ENCODE measurements around the gene TRIM22. TPM values are rescaled to one million over a fixed set of nuclear protein-coding genes. Genes with fewer than 3 reads are reported as not detected.
"Not testable (repeated sequence)": the region's sequence is repeated elsewhere in the genome, so short reads cannot be mapped to it uniquely, and the experiment has no call there.

The TRIM22 gene
- total RNA-seq, 4 donors from 2014 or later: 16.0 to 51.9 (median 32.1) TPM

GRCh38 chr11:5684646-5685362 is 4.8 kb upstream of the TRIM22 start, which contains the start of gene TRIM5:
TSS of gene TRIM5 (minus strand) at chr11:5685074. CDS start at chr11:5680177, 4,897 bp downstream.
- H3K27me3 ChIP-seq: no peaks in the 10 kb centered on the region
- no peaks in the 10 kb centered on the region for H3K9me3 ChIP-seq
- WGBS, 2 donors: 0 to 1% methylated on average over 13 of the region's 13 CpGs
- DNase-seq: peak; percentile 21
- H3K36me3 ChIP-seq: peaks cover 0 to 6% (median 0%) of the 10 kb centered on the region in 3 donors
- intact Hi-C loops (cut with DNase I): loop anchor here (5.0 kb wide), 1 partner anchor 83 kb away; no protein-coding TSS in a partner anchor
- H3K4me3 ChIP-seq: peak within 1 kb of the TSS; percentile 36 to 66 (median 50)
- peaks cover 17 to 44% (median 19%) of the 10 kb centered on the region in 3 donors for H3K4me1 ChIP-seq
- H3K27ac ChIP-seq: peak within 1 kb of the TSS; percentile 86 to 96 (median 94)
- TF ChIP-seq POLR2A (IDR thresholded peaks at IDR 0.05) (peak in 1 of 4 donors; percentile 48), CTCF (IDR thresholded peaks at IDR 0.05) (peak; percentile 12 to 71 (median 62))

GRCh38 chr11:5686426-5686825 is 3.2 kb upstream of the TRIM22 start:
- TF ChIP-seq POLR2A (IDR thresholded peaks at IDR 0.05) (no peak), CTCF (IDR thresholded peaks at IDR 0.05) (no peak)
- intact Hi-C loops (cut with DNase I): no loop called here
- Histone ChIP-seq H3K27me3 (no peaks in the 10 kb centered on the region), H3K9me3 (no peaks in the 10 kb centered on the region), H3K4me1 (peaks cover 17 to 59% (median 19%) of the 10 kb centered on the region in 3 donors), H3K27ac (no peak overlapping the region), H3K36me3 (no peaks in the 10 kb centered on the region), H3K4me3 (no peak overlapping the region)
- 90 to 92% methylated on average over 4 of the region's 4 CpGs for WGBS, 2 donors
- DNase-seq: no peak

- peak overlapping the region in 3 of 4 donors; percentile 87 to 91 (median 88) for H3K27ac ChIP-seq
- no peaks in the 10 kb centered on the region for H3K36me3 ChIP-seq
- 76 to 100% methylated on average over 1 of the region's 1 CpG for WGBS, 2 donors
- TF ChIP-seq POLR2A (IDR thresholded peaks at IDR 0.05) (no peak), CTCF (IDR thresholded peaks at IDR 0.05) (no peak)
- H3K4me1 ChIP-seq: peaks cover 16 to 58% (median 18%) of the 10 kb centered on the region in 3 donors
- H3K9me3 ChIP-seq: no peaks in the 10 kb centered on the region
- intact Hi-C loops (cut with DNase I): no loop called here
- no peak for DNase-seq
- no peaks in the 10 kb centered on the region for H3K27me3 ChIP-seq
- no peak overlapping the region for H3K4me3 ChIP-seq
Observed at GRCh38 chr11:5688482-5688881, 1.1 kb upstream of the TRIM22 start.

- no peak for DNase-seq
- no peaks in the 10 kb centered on the region for H3K9me3 ChIP-seq
- peak overlapping the region; percentile 83 to 91 (median 88) for H3K27ac ChIP-seq
- no peaks in the 10 kb centered on the region for H3K36me3 ChIP-seq
- H3K27me3 ChIP-seq: no peaks in the 10 kb centered on the region
- H3K4me1 ChIP-seq: peaks cover 6 to 55% (median 10%) of the 10 kb centered on the region in 3 donors
- TF ChIP-seq CTCF (IDR thresholded peaks at IDR 0.05) (no peak), POLR2A (IDR thresholded peaks at IDR 0.05) (no peak)
- intact Hi-C loops (cut with DNase I): no loop called here
- H3K4me3 ChIP-seq: peak overlapping the region; percentile 37 to 60 (median 43)
- WGBS, 2 donors: 4 to 6% methylated on average over 5 of the region's 5 CpGs
Observed at GRCh38 chr11:5690216-5690615, 626 bp downstream of the TRIM22 start.

GRCh38 chr11:5690736-5691135 is 1.1 kb downstream of the TRIM22 start:
- no peak for DNase-seq
- WGBS, 2 donors: 3 to 12% methylated on average over 5 of the region's 5 CpGs
- TF ChIP-seq POLR2A (IDR thresholded peaks at IDR 0.05) (peak in 1 of 4 donors; percentile 21), CTCF (IDR thresholded peaks at IDR 0.05) (no peak)

GRCh38 chr11:5691238-5691963 is 1.8 kb downstream of the TRIM22 start:
- DNase-seq; intact Hi-C loops (cut with DNase I); H3K27me3 ChIP-seq; H3K9me3 ChIP-seq; H3K36me3 ChIP-seq: not testable (repeated sequence)
- Histone ChIP-seq H3K27ac (peak overlapping the region; percentile 83 to 91 (median 88)), H3K4me1 (peaks cover 3 to 52% (median 10%) of the 10 kb centered on the region in 3 donors), H3K4me3 (peak overlapping the region; percentile 37 to 60 (median 43))
- WGBS, 2 donors: 63 to 77% methylated on average over 4 to 12 of the region's 12 CpGs

More at GRCh38 chr11:5690736-5691135, 1.1 kb downstream of the TRIM22 start:
- H3K9me3 ChIP-seq: no peaks in the 10 kb centered on the region
- peak overlapping the region; percentile 37 to 60 (median 43) for H3K4me3 ChIP-seq
- H3K27ac ChIP-seq: peak overlapping the region; percentile 83 to 91 (median 88)
- H3K27me3 ChIP-seq: no peaks in the 10 kb centered on the region
- peaks cover 3 to 52% (median 10%) of the 10 kb centered on the region in 3 donors for H3K4me1 ChIP-seq
- H3K36me3 ChIP-seq: no peaks in the 10 kb centered on the region
- intact Hi-C loops (cut with DNase I): no loop called here
